Kidney (tissue), 14 donors: ENCODE data around the gene NPR2. TPM values are rescaled to one million over a fixed set of nuclear protein-coding genes. Genes with fewer than 3 reads are reported as not detected.
A peak's percentile ranks its signal among the peaks of the same experiment; 100 is the strongest.

ENCODE experiments used
- DNase-seq, 5 donors: peaks; one replicate each; pipeline ENCODE4 v3.0.0-alpha.2; 2013 to 2020
- FAIRE-seq: peaks from 2 replicates; lab custom pipeline; 2012; peaks lifted over from hg19 to GRCh38; lab: Jason Lieb, UNC
- H3K27ac ChIP-seq, 2 donors: one replicate each; pipeline ENCODE4 v1.7.0; 2013; ENCODE audit warnings: low read depth in 2 of 2, low read length in 2 of 2, inconsistent platforms in 1 of 2
- H3K27me3 ChIP-seq: one replicate; pipeline ENCODE4 v1.7.1; 2013; ENCODE audit warnings: low read length, inconsistent platforms; ENCODE audit not compliant: control insufficient read depth, insufficient read depth
- H3K36me3 ChIP-seq, 3 donors: one replicate each; pipeline versions ENCODE4 v1.7.0 to v1.7.1; 2013; ENCODE audit warnings: low read length in 3 of 3, control low read depth in 1 of 3, inconsistent platforms in 1 of 3; ENCODE audit not compliant: insufficient read depth in 3 of 3, control insufficient read depth in 2 of 3
- H3K4me1 ChIP-seq, 3 donors: one replicate each; pipeline versions ENCODE4 v1.7.0 to v1.7.1; 2013; ENCODE audit warnings: low read length in 3 of 3, inconsistent platforms in 1 of 3, low read depth in 1 of 3; ENCODE audit not compliant: control insufficient read depth in 2 of 3, insufficient read depth in 2 of 3
- H3K4me3 ChIP-seq, 3 donors: one replicate each; pipeline versions ENCODE4 v1.7.0 to v1.8.1; 2013; ENCODE audit warnings: low read length in 3 of 3, control low read depth in 1 of 3, inconsistent platforms in 1 of 3
- H3K9ac ChIP-seq, 3 donors: one replicate each; pipeline versions ENCODE4 v1.7.0 to v1.7.1; 2013; ENCODE audit warnings: low read length in 3 of 3, control low read depth in 1 of 3, inconsistent platforms in 1 of 3
- H3K9me3 ChIP-seq, 3 donors: one replicate each; pipeline versions ENCODE4 v1.7.0 to v1.7.1; 2013; ENCODE audit warnings: low read length in 3 of 3, control low read depth in 1 of 3, inconsistent platforms in 1 of 3; ENCODE audit not compliant: control insufficient read depth in 2 of 3, insufficient read depth in 1 of 3
- CTCF ChIP-seq: IDR thresholded peaks from 3 replicates; pipeline ENCODE4 v1.5.1; 2012; ENCODE audit warnings: mild to moderate bottlenecking, moderate library complexity, borderline replicate concordance; ENCODE audit not compliant: insufficient read depth; ENCODE audit errors: extremely low read depth
- intact Hi-C: fragments of 100-400 bp; cut with DNase I; formaldehyde crosslinking; loops from one replicate; pipeline ENCODE4 v1.11.1; 2022
- polyA plus RNA-seq: library from polyadenylated mRNA; stranded (reverse); fragments of 350-450 nt; fragmentation: Illumina TruSeq; extraction: RNeasy Lipid Tissue Mini Kit (QIAGEN cat#74804); gene quantifications from one replicate; pipeline ENCODE4 v1.2.3, GENCODE V29; 2014; ENCODE audit warnings: low read depth, low replicate concordance; ENCODE audit not compliant: insufficient read depth
- total RNA-seq: library from RNA; stranded (reverse); fragmentation: NEBNext Ultra II Directional; extraction: Animal tissue kit (Norgen Biotek cat#: 25700); gene quantifications from one replicate; pipeline ENCODE4 v1.2.1, GENCODE V29; 2021
- donor health status: control.
- donor health status: control.
- donor health status: control.
- donor health status: control.
- donor health status: control.
- donor health status: DM: yes; HTN: yes; CAD: no.
- donor health status: Normal renal cell carcinoma (clear cell type).

The NPR2 gene
- total and polyA plus RNA-seq, 2 donors from 2014 or later, result 11.4 to 17.0 TPM

- FAIRE-seq (peak; percentile 96), DNase-seq (peak; percentile 99)
- Histone ChIP-seq H3K27ac (peak within 1 kb of the TSS; percentile 98 to 99), H3K9ac (peak within 1 kb of the TSS; percentile 37 to 87 (median 82)), H3K9me3 (no peaks in the 10 kb centered on the region), H3K36me3 (no peaks in the 10 kb centered on the region), H3K4me3 (peak within 1 kb of the TSS; percentile 55 to 71 (median 65)), H3K27me3 (no peaks in the 10 kb centered on the region), H3K4me1 (peaks cover 0 to 27% (median 17%) of the 10 kb centered on the region in 3 donors)
- intact Hi-C loops, result no loop called here
- TF ChIP-seq CTCF, result no peak
Observed at GRCh38 chr9:35814841-35815543, 23.6 kb downstream of the NPR2 start, which contains the start of gene HINT2. Gene HINT2 (minus strand): TSS chr9:35815042. CDS start chr9:35814979, 63 bp downstream.

GRCh38 chr9:35816708-35817107 lies 25.3 kb downstream of the NPR2 start:
- DNase-seq (no peak), FAIRE-seq (no peak)
- intact Hi-C loops, result no loop called here
- Histone ChIP-seq H3K9me3 (no peaks in the 10 kb centered on the region), H3K27me3 (no peaks in the 10 kb centered on the region), H3K36me3 (no peaks in the 10 kb centered on the region), H3K4me1 (peaks cover 0 to 22% (median 17%) of the 10 kb centered on the region in 3 donors), H3K9ac (no peak overlapping the region), H3K27ac (no peak overlapping the region), H3K4me3 (no peak overlapping the region)
- no peak for TF ChIP-seq CTCF

DNA sequence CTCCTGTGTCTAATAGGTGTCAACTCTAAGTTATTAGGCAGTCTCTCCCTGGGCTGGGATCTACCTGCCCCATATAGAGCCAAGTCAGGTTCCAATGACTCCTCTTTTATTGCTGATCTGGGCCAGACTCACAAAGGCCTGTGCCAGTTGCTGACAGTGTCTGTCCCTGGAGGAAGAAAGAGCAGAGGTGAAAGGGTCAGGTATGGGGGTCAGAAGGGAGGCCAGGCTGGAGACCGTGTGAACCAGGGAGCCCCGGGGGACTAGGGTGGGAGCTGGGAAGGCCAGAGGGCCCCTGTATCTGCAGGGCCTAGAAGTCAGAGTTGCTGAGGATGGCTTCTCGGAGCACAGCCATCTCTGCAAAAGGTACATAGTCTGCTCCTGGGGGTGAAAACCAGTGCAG lies 26.9 kb downstream of the NPR2 start:
- Histone ChIP-seq H3K27ac (no peak overlapping the region), H3K36me3 (no peaks in the 10 kb centered on the region), H3K4me1 (peaks cover 0 to 12% (median 6%) of the 10 kb centered on the region in 3 donors), H3K9me3 (no peaks in the 10 kb centered on the region), H3K27me3 (no peaks in the 10 kb centered on the region), H3K9ac (no peak overlapping the region), H3K4me3 (no peak overlapping the region)
- FAIRE-seq (no peak), DNase-seq (no peak)
- intact Hi-C loops, result no loop called here
- TF ChIP-seq CTCF, result no peak
